K562 (cell line): ENCODE data around the gene RARA. TPM values are rescaled to one million over a fixed set of nuclear protein-coding genes. Genes with fewer than 3 reads are reported as not detected.

Experiments
- ATAC-seq: fragments of 200-7000 bp; cut with Tn5 transposase; 3 replicates; pipeline ENCODE4 v1.9.1; 2020; ENCODE audit warnings: moderate library complexity
- BruUV-seq: library from RNA; stranded (reverse); fragments of 400-500 nt; replicated peaks from 2 replicates; lab custom pipeline; 2021; lab: Mats Ljungman, UMichigan
- CTCF ChIA-PET: fragments of 300-600 bp; formaldehyde crosslinking; extraction: SDS; loops from one replicate; lab custom pipeline; 2021; ENCODE audit warnings: low intra/inter-chr PET ratio; lab: Yijun Ruan, JAX
- POLR2A ChIA-PET: fragments of 300-600, 350-650 bp; sonication (Branson Sonifier 250); formaldehyde crosslinking; extraction: SDS; loops from one replicate; lab custom pipeline; 2021; ENCODE audit warnings: antibody characterized with exemption, inconsistent platforms; lab: Yijun Ruan, JAX
- DNase-seq, 4 experiments: peaks; one replicate each; pipeline versions ENCODE4 v3.0.0 to v3.0.0-alpha.2; 2011 to 2018; ENCODE audit warnings: low spot score in 3 of 4, mixed read lengths in 3 of 4; ENCODE audit errors: extremely low read depth in 1 of 4
- FAIRE-seq: peaks from 2 replicates; lab custom pipeline; 2011; peaks lifted over from hg19 to GRCh38; lab: Jason Lieb, UNC
- H2AFZ ChIP-seq: 2 replicates; pipeline ENCODE4 v1.6.0; 2011; ENCODE audit warnings: low read depth, low read length, control low read depth, inconsistent platforms
- H3K27ac ChIP-seq: fragments of 200-600 bp; 3 replicates; pipeline ENCODE4 v1.8.0; 2011; ENCODE audit warnings: low read depth, mild to moderate bottlenecking, control low read depth, inconsistent platforms, low read length, moderate library complexity, mixed read lengths; ENCODE audit errors: extremely low read depth
- H3K27me3 ChIP-seq, 2 experiments: fragments of 300-600 bp in 1 of 2; 2 replicates in 1 of 2; 3 replicates in 1 of 2; pipeline versions ENCODE4 v1.6.0 to v1.8.0; 2011; ENCODE audit warnings: inconsistent platforms in 2 of 2, low read length in 2 of 2, mild to moderate bottlenecking in 1 of 2, mixed read lengths in 1 of 2, moderate library complexity in 1 of 2; ENCODE audit not compliant: control insufficient read depth in 2 of 2, insufficient read depth in 2 of 2
- H3K36me3 ChIP-seq: fragments of 300-600 bp; 3 replicates; pipeline ENCODE4 v1.8.0; 2011; ENCODE audit warnings: mild to moderate bottlenecking, low read length, inconsistent platforms; ENCODE audit not compliant: control insufficient read depth, insufficient read depth
- H3K4me1 ChIP-seq, 2 experiments: fragments of 200-600 bp in 1 of 2; replicated peaks in 1 of 2; 2 replicates in 1 of 2; 3 replicates in 1 of 2; pipeline versions ENCODE4 v1.5.1 to v1.8.0; 2011; ENCODE audit warnings: inconsistent platforms in 2 of 2, low read length in 2 of 2, mild to moderate bottlenecking in 1 of 2, mixed read lengths in 1 of 2, moderate library complexity in 1 of 2; ENCODE audit not compliant: control insufficient read depth in 2 of 2, insufficient read depth in 2 of 2
- H3K4me2 ChIP-seq: 2 replicates; pipeline ENCODE4 v1.6.1; 2011; ENCODE audit warnings: low read length, control low read depth, inconsistent platforms, mixed read lengths; ENCODE audit not compliant: insufficient read depth
- H3K4me3 ChIP-seq: fragments of 200-600 bp; sonication (generic), shearing (Covaris generic); 2 replicates; pipeline ENCODE4 v1.5.1; 2016; ENCODE audit warnings: control low read depth, inconsistent platforms
- H3K79me2 ChIP-seq: fragments of 200-600 bp; 3 replicates; pipeline ENCODE4 v1.8.0; 2011; ENCODE audit warnings: low read length, inconsistent platforms; ENCODE audit not compliant: control insufficient read depth, insufficient read depth
- H3K9ac ChIP-seq, 2 experiments: 2 replicates each; pipeline versions ENCODE4 v1.6.0 to v1.6.1; 2011; ENCODE audit warnings: low read depth in 2 of 2, low read length in 2 of 2, control low read depth in 1 of 2, inconsistent platforms in 1 of 2, mild to moderate bottlenecking in 1 of 2, mixed read lengths in 1 of 2; ENCODE audit not compliant: insufficient read depth in 1 of 2
- H3K9me1 ChIP-seq: one replicate; pipeline ENCODE4 v1.6.0; 2011; ENCODE audit warnings: inconsistent platforms, mild to moderate bottlenecking, low read length, moderate library complexity; ENCODE audit not compliant: control insufficient read depth, insufficient read depth
- H3K9me3 ChIP-seq: replicated peaks from 2 replicates; pipeline ENCODE4 v1.5.1; 2011; ENCODE audit warnings: low read depth, low read length, inconsistent platforms; ENCODE audit not compliant: control insufficient read depth, insufficient read depth
- H4K20me1 ChIP-seq: replicated peaks from 2 replicates; pipeline ENCODE4 v1.6.1; 2011; ENCODE audit warnings: low read length, inconsistent platforms, mixed read lengths; ENCODE audit not compliant: control insufficient read depth, insufficient read depth
- ARID1B ChIP-seq: fragments of 450-650 bp; IDR thresholded peaks from 2 replicates; pipeline ENCODE4 v1.6.1; 2016; ENCODE audit warnings: antibody characterized with exemption, mild to moderate bottlenecking, inconsistent platforms
- ATF7 ChIP-seq: fragments of 450-650 bp; IDR thresholded peaks from 2 replicates; pipeline ENCODE4 v1.7.1; 2014; ENCODE audit warnings: mild to moderate bottlenecking, moderate library complexity
- CEBPB ChIP-seq: fragments of 450-650 bp; IDR thresholded peaks from 2 replicates; pipeline ENCODE4 v1.6.1; 2016; ENCODE audit warnings: missing genetic modification characterization, missing compliant biosample characterization
- GABPA ChIP-seq: fragments of 200-800 bp; sonication (Bioruptor generic); conservative IDR thresholded peaks from 2 replicates; pipeline ENCODE4 v1.6.1; 2016; ENCODE audit warnings: low read depth, missing genetic modification characterization, missing compliant biosample characterization
- HDAC2 ChIP-seq: fragments of 450-650 bp; IDR thresholded peaks from 2 replicates; pipeline ENCODE4 v1.6.1; 2016; ENCODE audit warnings: mild to moderate bottlenecking
- HIVEP1 ChIP-seq: fragments of 250-450 bp; sonication (Bioruptor Pico); IDR thresholded peaks from 2 replicates; pipeline ENCODE4 v1.4.0; 2020; ENCODE audit warnings: mild to moderate bottlenecking
- JUND ChIP-seq, 2 experiments: IDR thresholded peaks; 2 replicates in 1 of 2; 3 replicates in 1 of 2; pipeline ENCODE4 v1.6.1; 2011; ENCODE audit warnings: borderline replicate concordance in 2 of 2, low read depth in 2 of 2, low read length in 2 of 2, improper control_type of control experiment in 1 of 2, missing biosample characterization in 1 of 2, missing genetic modification characterization in 1 of 2, missing genetic modification reagents in 1 of 2
- MAFF ChIP-seq: IDR thresholded peaks from 2 replicates; pipeline ENCODE4 v1.6.1; 2012; ENCODE audit warnings: low read length, improper control_type of control experiment
- POLR2AphosphoS5 ChIP-seq: IDR thresholded peaks from 2 replicates; pipeline ENCODE4 v1.6.1; 2011; ENCODE audit warnings: mild to moderate bottlenecking, low read depth, low read length, moderate library complexity; ENCODE audit not compliant: control insufficient read depth, insufficient read depth
- SMARCA4 ChIP-seq: fragments of 450-650 bp; IDR thresholded peaks from 2 replicates; pipeline ENCODE4 v1.6.1; 2016
- TAF15 ChIP-seq: fragments of 200-400 bp; formaldehyde crosslinking; IDR thresholded peaks from 2 replicates; pipeline ENCODE4 v1.6.1; 2017; ENCODE audit warnings: mild to moderate bottlenecking, low read depth, low read length, moderate library complexity
- XRCC3 ChIP-seq: fragments of 450-650 bp; IDR thresholded peaks from 2 replicates; pipeline ENCODE4 v1.6.1; 2017; ENCODE audit warnings: mild to moderate bottlenecking, moderate library complexity
- ZFPM2 ChIP-seq: fragments of 250-450 bp; sonication (Bioruptor Pico); IDR thresholded peaks from 2 replicates; pipeline ENCODE4 v1.5.1; 2022; ENCODE audit warnings: mild to moderate bottlenecking
- ZNF3 ChIP-seq: fragments of 250-450 bp; sonication (Bioruptor Pico); IDR thresholded peaks from 2 replicates; pipeline ENCODE4 v1.5.0; 2021; ENCODE audit warnings: mild to moderate bottlenecking, moderate library complexity
- ZNF395 ChIP-seq: fragments of 200-800 bp; sonication (Bioruptor generic); IDR thresholded peaks from 2 replicates; pipeline ENCODE4 v1.6.1; 2017; ENCODE audit warnings: missing genetic modification characterization, missing compliant biosample characterization
- ZNF592 ChIP-seq: fragments of 450-650 bp; IDR thresholded peaks from 2 replicates; pipeline ENCODE4 v1.6.1; 2017; ENCODE audit warnings: antibody characterized with exemption, mild to moderate bottlenecking
- ZNF695 ChIP-seq: fragments of 450-650 bp; formaldehyde crosslinking; IDR thresholded peaks from 2 replicates; pipeline ENCODE4 v1.4.0; 2020; ENCODE audit warnings: mild to moderate bottlenecking, moderate library complexity
- WGBS: fragments of 100-300 bp; shearing (Covaris generic); methylation state at CpG from one replicate; pipeline ENCODE4 v1.1.6; 2016; ENCODE audit warnings: low coverage, mixed read lengths; ENCODE audit not compliant: insufficient coverage; ENCODE audit errors: missing lambda C conversion rate; 5-methylcytosine and 5-hydroxymethylcytosine counted together
- in situ Hi-C: fragments of 300-500 bp; cut with MboI; formaldehyde crosslinking; loops from 4 replicates; pipeline ENCODE4 v1.15.0; 2018; ENCODE audit warnings: inconsistent platforms, mixed read lengths
- intact Hi-C: fragments of 100-400 bp; cut with micrococcal nuclease; formaldehyde crosslinking; loops from 2 replicates; pipeline ENCODE4 v1.14.2; 2022
- polyA plus RNA-seq, 8 experiments: library from polyadenylated mRNA; depleted of rRNA in 4 of 8; stranded (reverse) in 5 of 8; unstranded in 3 of 8; fragments of >200 nt; fragmentation: Nextera tagmentation in 2 of 8; fragmentation: Illumina TruSeq in 1 of 8; extraction: Ambion mirVana in 2 of 8; extraction: Trizol in 1 of 8; gene quantifications; 2 replicates each; pipeline versions ENCODE4 v1.2.1 to v1.2.3, GENCODE V29; 2011 to 2014; ENCODE audit warnings: inconsistent platforms in 1 of 8, missing spikeins in 1 of 8
- total RNA-seq, 7 experiments: library from RNA; depleted of rRNA in 6 of 7; stranded (reverse); fragments of >200 nt in 6 of 7; fragmentation: Illumina TruSeq in 2 of 7; extraction: Trizol in 2 of 7; gene quantifications; 2 replicates each; pipeline versions ENCODE4 v1.2.1 to v1.2.3, GENCODE V29; 2011 to 2021; ENCODE audit warnings: low replicate concordance in 1 of 7

RARA gene
- total and polyA plus RNA-seq, 9 of the 15 experiments (the other 6 are each of a cell fraction or from before 2014, with no cell fraction given), result 0.10 to 28.0 (median 7.9) TPM

DNA sequence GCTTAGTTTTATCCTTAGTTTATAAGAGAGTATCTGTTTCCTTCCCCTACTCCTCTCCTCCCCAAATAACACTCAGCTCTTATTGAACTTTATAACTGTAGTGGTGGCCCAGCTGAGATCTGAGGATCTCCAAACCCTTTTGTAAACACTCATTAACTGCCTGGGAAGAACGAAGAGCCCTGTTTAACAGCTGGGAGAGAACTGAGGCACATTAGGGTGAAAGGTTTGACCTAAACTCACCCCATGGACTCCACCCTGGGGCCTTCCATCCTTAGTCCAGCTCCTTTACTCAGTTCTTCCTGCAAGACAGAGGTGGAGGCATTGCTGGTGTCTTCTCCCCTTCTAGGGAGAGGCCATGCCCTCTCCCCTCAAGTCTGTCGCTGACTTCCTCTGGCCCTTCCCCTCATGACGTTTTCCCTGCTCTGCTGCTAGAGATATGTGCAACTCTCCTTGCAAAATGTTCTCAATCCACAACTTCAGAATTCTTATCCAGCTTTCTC, 1.2 kb upstream of the RARA start:
- 0% methylated on average over 2 of the region's 3 CpGs for whole genome bisulfite sequencing
- peaks cover 34 to 43% of the 10 kb centered on the region in 2 experiments for H3K4me1 ChIP-seq
- intact Hi-C loops (loop anchor here (5.0 to 10.0 kb wide), 2 partner anchors 35 to 227 kb away; no protein-coding TSS in a partner anchor), in situ Hi-C loops (no loop called here)
- no peak overlapping the region for H3K4me3 ChIP-seq
- H3K79me2 ChIP-seq, result no peaks in the 10 kb centered on the region; the same call in 2 of the 3 replicates
- ChIA-PET CTCF (no interaction called here), POLR2A (interaction anchor here (0.5 to 3.3 kb wide), 16 partner anchors 9 to 1682 kb away, joined by 3 to 23 read pairs (median 4); partner anchors contain the start of gene CDC6)
- ATAC-seq, result peak; percentile 47
- peak overlapping the region; percentile 5; the same call in 1 of the 2 replicates for H2AFZ ChIP-seq
- H3K4me2 ChIP-seq, result peak overlapping the region; percentile 38; the same call in 1 of the 2 replicates
- FAIRE-seq, result peak; percentile 64
- H3K9me3 ChIP-seq, result no peaks in the 10 kb centered on the region
- peaks cover 22% of the 10 kb centered on the region for H3K36me3 ChIP-seq
- BruUV-seq, result no TSS peak
- no peaks in the 10 kb centered on the region for H4K20me1 ChIP-seq
- peak overlapping the region; percentile 49 for H3K27ac ChIP-seq
- peak overlapping the region; percentile 8 to 75; a peak in 3 of 4 replicates for H3K9ac ChIP-seq
- DNase-seq, result peak in 2 of 4 experiments; percentile 50 to 73
- H3K9me1 ChIP-seq, result no peaks in the 10 kb centered on the region
- no peaks in the 10 kb centered on the region for H3K27me3 ChIP-seq
- TF ChIP-seq XRCC3 (no peak), POLR2AphosphoS5 (peak; percentile 34; the same call in 1 of the 2 replicates), TAF15 (no peak), ZNF592 (0 out of 2 replicates have a peak, but pooled peaks have one; percentile 31), HIVEP1 (CRISPR knock-in tag) (no peak), ZNF695 (CRISPR knock-in tag) (no peak), ZFPM2 (CRISPR knock-in tag) (no peak), ARID1B (peak; percentile 53; the same call in 1 of the 2 replicates), ZNF3 (CRISPR knock-in tag) (no peak), CEBPB (tag) (peak; percentile 29; the same call in 1 of the 2 replicates), JUND (IDR thresholded peaks at IDR 0.05; ENCODE audit: borderline replicate concordance, low read depth, low read length) (0 out of 2 replicates have a peak, but pooled peaks have one; percentile 40), JUND (tag; IDR thresholded peaks at IDR 0.05; ENCODE audit: borderline replicate concordance, low read depth, low read length) (peak; percentile 35; the same call in 1 of the 3 replicates), MAFF (0 out of 2 replicates have a peak, but pooled peaks have one; percentile 9), ATF7 (0 out of 2 replicates have a peak, but pooled peaks have one; percentile 23), HDAC2 (no peak), SMARCA4 (peak; percentile 39; the same call in 1 of the 2 replicates), ZNF395 (CRISPR knock-in tag) (0 out of 2 replicates have a peak, but pooled peaks have one; percentile 30), GABPA (tag) (peak; percentile 36)
